Progenitor cell of endocrine pancreas (in vitro differentiated cells): ENCODE results near the gene NME3. TPM values are rescaled to one million over a fixed set of nuclear protein-coding genes. Genes with fewer than 3 reads are reported as not detected.
A peak's percentile ranks its signal among the peaks of the same experiment; 100 is the strongest.
"Not testable (repeated sequence)": the region's sequence is repeated elsewhere in the genome, so short reads cannot be mapped to it uniquely, and the experiment has no call there.

ENCODE experiments used
- DNase-seq: peaks from one replicate; pipeline ENCODE4 v3.0.0; 2021; ENCODE audit warnings: low spot score; ENCODE audit not compliant: unreplicated experiment
- H3K27ac Mint-ChIP-seq: 2 replicates; pipeline ENCODE4 v1.8.0; 2021; ENCODE audit warnings: mild to moderate bottlenecking, moderate library complexity, mixed read lengths
- H3K27me3 Mint-ChIP-seq: 2 replicates; pipeline ENCODE4 v1.8.0; 2021; ENCODE audit warnings: mixed read lengths
- H3K36me3 Mint-ChIP-seq: 2 replicates; pipeline ENCODE4 v1.8.0; 2022; ENCODE audit warnings: mixed read lengths; ENCODE audit not compliant: insufficient read depth
- H3K4me1 Mint-ChIP-seq: 2 replicates; pipeline ENCODE4 v1.8.0; 2021; ENCODE audit warnings: low read depth, mixed read lengths
- H3K4me3 Mint-ChIP-seq: 2 replicates; pipeline ENCODE4 v1.8.0; 2021; ENCODE audit warnings: low read depth, mild to moderate bottlenecking, moderate library complexity, mixed read lengths
- H3K9me3 Mint-ChIP-seq: 2 replicates; pipeline ENCODE4 v1.8.0; 2021; ENCODE audit warnings: low read depth, mixed read lengths
- total RNA-seq: library from RNA; stranded (reverse); gene quantifications from 2 replicates; pipeline ENCODE4 v1.2.1, GENCODE V29; 2021
- TF ChIP-seq, protein P1 (sequence below): fragments of 200-600 bp; sonication (generic); IDR thresholded peaks from one replicate; pipeline ENCODE4 v1.5.0; 2021; ENCODE audit warnings: antibody characterized with exemption, mild to moderate bottlenecking; ENCODE audit not compliant: unreplicated experiment

Gene NME3
- total RNA-seq, 1 donor from 2014 or later, result 34.4 TPM

DNA sequence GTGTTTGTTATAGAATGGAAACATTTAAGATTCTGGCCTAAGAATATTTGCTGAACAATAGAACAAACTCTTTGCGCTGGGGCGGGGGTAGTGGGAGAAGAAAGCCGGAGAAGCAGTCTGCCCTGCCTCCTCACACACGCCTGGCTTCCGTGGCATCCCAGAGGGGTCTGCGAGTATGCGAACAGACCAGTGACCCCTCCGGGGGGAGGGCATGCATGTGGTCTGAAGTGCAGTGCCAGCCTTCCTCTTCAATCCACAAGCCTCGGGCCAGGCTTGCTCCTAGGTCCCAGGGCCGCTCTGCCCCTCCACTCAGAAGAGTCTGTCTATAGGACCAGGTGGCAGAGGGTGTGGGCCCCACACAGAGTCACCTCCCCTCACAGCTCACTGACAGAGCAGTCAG, 36.3 kb upstream of the NME3 start:
- Mint-ChIP-seq H3K4me1 (no peaks in the 10 kb centered on the region), H3K4me3 (no peak overlapping the region), H3K9me3 (no peaks in the 10 kb centered on the region), H3K27me3 (no peaks in the 10 kb centered on the region), H3K27ac (no peak overlapping the region), H3K36me3 (peaks cover 22% of the 10 kb centered on the region)
- no peak for DNase-seq
- TF ChIP-seq, protein P1, sequence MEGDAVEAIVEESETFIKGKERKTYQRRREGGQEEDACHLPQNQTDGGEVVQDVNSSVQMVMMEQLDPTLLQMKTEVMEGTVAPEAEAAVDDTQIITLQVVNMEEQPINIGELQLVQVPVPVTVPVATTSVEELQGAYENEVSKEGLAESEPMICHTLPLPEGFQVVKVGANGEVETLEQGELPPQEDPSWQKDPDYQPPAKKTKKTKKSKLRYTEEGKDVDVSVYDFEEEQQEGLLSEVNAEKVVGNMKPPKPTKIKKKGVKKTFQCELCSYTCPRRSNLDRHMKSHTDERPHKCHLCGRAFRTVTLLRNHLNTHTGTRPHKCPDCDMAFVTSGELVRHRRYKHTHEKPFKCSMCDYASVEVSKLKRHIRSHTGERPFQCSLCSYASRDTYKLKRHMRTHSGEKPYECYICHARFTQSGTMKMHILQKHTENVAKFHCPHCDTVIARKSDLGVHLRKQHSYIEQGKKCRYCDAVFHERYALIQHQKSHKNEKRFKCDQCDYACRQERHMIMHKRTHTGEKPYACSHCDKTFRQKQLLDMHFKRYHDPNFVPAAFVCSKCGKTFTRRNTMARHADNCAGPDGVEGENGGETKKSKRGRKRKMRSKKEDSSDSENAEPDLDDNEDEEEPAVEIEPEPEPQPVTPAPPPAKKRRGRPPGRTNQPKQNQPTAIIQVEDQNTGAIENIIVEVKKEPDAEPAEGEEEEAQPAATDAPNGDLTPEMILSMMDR, result no peak

DNA sequence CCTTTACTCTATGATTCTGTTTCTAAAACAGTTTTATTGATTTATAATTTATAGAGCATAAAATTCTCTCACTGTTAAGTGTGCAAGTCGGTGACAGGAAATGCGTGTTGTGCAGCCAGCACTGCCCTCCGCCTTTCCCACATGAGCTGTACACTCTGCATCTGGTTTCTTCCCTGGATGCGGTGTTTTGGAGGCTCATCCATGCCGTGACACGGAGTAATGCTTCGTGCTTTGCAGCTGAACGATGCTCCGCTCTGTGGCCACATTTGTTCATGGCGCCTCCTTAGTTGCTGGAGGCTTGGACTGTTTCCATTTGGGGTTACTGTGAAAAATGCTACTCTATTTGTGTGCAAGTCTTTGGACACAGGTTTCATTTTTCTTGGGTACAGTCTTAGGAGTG, 29.4 kb upstream of the NME3 start:
- DNase-seq, result no peak
- no peak overlapping the region for H3K4me3 Mint-ChIP-seq
- H3K4me1 Mint-ChIP-seq, result no peaks in the 10 kb centered on the region
- peaks cover 7% of the 10 kb centered on the region for H3K9me3 Mint-ChIP-seq
- H3K27me3 Mint-ChIP-seq, result no peaks in the 10 kb centered on the region
- TF ChIP-seq, protein P1, result no peak
- no peak overlapping the region for H3K27ac Mint-ChIP-seq
- peaks cover 17% of the 10 kb centered on the region for H3K36me3 Mint-ChIP-seq

DNA sequence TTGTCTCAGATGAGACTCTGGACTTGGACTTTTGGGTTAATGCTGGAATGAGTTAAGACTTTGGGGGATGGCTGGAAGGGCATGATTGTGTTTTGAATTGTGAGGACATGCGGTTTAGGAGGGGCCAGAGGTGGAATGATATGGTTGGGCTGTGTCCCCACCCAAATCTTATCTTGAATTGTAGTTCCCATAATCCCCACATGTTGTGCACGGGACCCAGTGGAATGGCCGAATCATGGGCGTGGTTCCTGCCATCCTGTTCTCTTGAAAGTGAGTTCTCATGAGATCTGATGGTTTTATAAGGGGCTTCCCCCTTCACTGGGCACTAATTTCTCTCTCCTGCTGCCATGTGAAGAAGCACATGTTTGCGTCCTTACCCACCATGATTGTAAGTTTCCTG, 27.9 kb upstream of the NME3 start:
- not testable (repeated sequence) for H3K27me3 Mint-ChIP-seq, H3K27ac Mint-ChIP-seq, DNase-seq, H3K4me3 Mint-ChIP-seq, H3K9me3 Mint-ChIP-seq, H3K4me1 Mint-ChIP-seq
- H3K36me3 Mint-ChIP-seq, result peaks cover 14% of the 10 kb centered on the region

DNA sequence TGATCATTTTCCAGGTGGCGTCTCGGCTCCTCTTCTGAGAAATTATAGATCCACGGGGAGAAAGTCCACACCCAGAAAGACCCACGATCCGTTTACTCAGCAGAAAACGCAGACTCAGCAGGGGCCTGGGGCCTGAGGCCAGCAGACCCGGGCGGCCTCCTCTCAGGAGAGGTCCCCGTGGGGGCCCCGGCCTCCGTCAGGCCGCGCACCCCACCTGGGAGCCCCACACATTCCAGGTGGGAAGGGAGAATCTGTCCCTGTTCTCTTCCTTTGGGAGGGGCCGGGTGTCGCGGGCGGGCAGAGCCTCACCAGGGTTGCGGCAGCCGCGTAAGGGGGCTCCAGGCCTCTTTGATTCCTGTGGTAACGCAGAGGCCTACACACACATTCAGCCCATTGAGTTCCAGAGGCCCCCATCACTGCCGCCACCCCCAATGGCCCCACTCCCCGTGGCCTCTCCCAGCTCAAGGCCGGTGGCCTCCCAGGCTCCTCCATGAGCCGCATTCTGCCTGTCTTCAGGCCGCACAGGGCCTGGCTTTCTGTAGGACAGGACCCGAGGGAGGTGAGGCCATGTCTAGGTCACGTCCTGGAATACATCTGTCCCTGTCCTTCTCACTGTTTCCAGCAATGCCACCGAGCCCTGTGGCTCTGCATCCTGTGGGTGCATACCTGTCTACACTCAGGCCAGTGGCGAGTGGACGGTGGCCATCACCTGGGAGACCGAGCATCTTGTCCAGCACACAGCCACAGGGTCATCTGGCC, 23.7 kb upstream of the NME3 start:
- Mint-ChIP-seq H3K9me3 (peaks cover 7% of the 10 kb centered on the region), H3K4me1 (peaks cover 3% of the 10 kb centered on the region)
- no peak for DNase-seq

DNA sequence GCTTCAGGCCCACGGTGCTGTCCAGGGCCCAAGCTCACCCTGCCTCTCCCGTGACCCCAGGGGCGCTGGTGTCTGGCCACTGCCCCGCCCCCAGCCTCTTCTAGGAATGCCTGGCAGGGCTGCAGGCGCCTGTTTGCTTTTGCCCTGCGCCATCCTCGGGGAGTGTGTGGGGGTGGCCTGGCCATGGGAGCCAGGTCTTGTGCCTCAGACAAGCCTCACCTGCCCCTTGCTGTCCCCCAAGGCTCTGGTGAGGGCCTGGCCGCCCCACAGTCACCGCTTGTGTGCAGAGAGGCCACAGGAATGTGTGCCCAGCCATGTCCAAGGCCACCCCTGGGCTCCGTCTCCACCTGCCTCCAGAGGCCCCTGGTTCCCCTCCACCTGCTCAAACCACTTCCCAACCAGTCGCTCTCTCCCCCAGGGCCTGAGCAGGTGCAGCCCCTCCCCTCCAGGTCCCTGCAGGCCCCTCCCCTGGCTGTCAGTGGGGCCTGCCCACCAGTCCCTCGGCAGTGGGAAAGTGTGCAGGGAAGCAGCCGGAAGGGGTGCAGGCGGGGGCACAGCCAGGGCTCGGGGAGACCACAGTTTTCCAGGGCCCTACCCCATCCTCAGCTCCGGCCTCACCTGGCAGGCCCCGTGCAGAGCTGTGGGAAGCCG, 23.0 kb upstream of the NME3 start:
- H3K27me3 Mint-ChIP-seq, result no peaks in the 10 kb centered on the region
- peaks cover 5% of the 10 kb centered on the region for H3K36me3 Mint-ChIP-seq
- H3K4me3 Mint-ChIP-seq, result no peak overlapping the region
- H3K27ac Mint-ChIP-seq, result peak overlapping the region; percentile 62
- TF ChIP-seq, protein P1, result no peak
- peaks cover 3% of the 10 kb centered on the region for H3K4me1 Mint-ChIP-seq
- DNase-seq, result peak; percentile 33
- H3K9me3 Mint-ChIP-seq, result peaks cover 5% of the 10 kb centered on the region

More for the DNA sequence above, 23.7 kb upstream of the NME3 start:
- Mint-ChIP-seq H3K4me3 (no peak overlapping the region), H3K27ac (no peak overlapping the region), H3K36me3 (peaks cover 8% of the 10 kb centered on the region), H3K27me3 (no peaks in the 10 kb centered on the region)
- TF ChIP-seq, protein P1, result no peak
